GM18517 (cell line): ENCODE measurements around the gene TLCD3B.
"Not testable (repeated sequence)": the region's sequence is repeated elsewhere in the genome, so short reads cannot be mapped to it uniquely, and the experiment has no call there.

ENCODE experiments used
- ATAC-seq: cut with Tn5 transposase; IDR thresholded peaks from one replicate; pipeline ENCODE4 v1.9.1; 2021; ENCODE audit warnings: mild to moderate bottlenecking, moderate library complexity; ENCODE audit not compliant: unreplicated experiment

TLCD3B gene

DNA sequence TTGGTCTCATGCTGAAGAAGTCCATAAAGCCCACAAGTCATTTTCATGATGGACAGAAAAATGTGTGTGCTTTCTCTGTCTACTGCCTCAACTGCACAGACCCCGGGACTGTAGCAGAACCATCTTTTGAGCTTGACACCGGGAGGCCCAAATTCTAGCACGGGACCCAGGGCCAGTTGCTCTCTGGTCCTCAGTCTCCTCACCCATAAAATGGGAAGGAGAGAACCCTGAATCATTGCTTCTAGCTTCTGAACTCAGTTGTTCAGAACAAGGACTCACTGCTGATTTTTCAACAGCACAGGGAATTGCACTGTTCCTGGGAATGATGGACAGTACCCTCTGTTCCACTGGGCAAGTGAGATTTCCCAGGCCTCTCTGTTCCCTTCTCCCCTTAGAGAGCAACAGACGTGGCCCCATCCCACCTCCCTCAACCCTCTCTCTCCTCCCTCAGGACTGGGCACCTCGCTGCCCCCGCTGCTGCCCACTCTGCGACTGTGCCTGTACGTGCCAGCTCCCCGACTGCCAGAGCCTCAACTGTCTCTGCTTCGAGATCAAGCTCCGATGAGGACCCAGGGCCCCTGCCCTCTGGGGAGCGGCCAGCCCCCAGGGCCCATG, 32.3 kb upstream of the TLCD3B start:
- no peak for ATAC-seq

DNA sequence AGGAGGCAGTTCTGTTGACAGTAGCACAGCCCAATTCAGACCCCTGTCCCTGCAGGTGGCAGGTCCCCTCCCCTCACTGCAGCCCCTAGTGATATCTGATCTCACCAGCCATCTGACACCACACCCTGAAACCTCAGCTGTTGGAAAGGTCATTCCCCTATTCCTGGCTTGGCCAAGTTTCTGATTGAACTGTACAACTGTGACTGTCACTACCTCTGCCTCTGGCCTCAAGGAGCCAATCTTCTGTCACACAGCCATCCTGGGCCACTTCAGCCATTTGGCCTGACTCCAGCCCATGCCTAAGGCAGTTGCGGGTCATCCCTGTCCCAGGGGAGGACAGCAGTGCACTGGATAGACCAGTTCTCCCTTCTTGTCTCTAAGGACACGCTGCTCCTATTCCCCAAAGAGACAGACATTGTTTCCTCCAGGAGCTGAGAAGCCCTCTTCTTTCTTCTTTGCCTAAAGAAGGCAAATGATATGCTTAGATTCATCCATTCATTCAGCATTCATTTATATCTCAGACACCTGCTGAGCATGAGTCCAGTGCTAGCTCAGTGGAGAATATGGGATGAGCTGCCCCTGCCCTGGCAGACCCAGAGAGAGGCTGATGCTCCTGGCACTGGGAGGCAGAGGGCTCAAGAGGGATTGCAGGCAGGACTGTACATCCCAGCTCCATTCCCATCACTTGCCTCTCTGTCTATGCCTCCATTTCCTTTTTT, 29.9 kb upstream of the TLCD3B start:
- no peak for ATAC-seq

DNA sequence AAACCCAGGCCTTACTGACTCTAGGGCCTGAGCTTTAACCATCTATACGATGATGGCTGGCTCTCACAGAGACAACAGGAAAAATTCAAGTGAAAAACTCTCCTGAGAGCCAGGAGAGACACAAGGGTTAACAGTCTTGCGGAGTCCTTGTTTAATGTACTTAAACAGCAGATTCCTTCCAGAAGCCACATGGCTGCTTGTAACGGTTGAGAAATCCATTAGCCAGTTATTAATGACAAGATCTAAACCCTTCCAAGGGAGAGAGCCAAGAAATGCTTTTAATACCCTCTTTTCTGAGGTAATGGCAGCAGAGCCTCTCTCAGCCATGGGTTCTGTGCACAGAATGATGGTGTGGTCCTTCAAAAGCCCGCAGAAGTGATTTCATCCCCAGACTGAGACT, 29.3 kb upstream of the TLCD3B start:
- ATAC-seq, result no peak

DNA sequence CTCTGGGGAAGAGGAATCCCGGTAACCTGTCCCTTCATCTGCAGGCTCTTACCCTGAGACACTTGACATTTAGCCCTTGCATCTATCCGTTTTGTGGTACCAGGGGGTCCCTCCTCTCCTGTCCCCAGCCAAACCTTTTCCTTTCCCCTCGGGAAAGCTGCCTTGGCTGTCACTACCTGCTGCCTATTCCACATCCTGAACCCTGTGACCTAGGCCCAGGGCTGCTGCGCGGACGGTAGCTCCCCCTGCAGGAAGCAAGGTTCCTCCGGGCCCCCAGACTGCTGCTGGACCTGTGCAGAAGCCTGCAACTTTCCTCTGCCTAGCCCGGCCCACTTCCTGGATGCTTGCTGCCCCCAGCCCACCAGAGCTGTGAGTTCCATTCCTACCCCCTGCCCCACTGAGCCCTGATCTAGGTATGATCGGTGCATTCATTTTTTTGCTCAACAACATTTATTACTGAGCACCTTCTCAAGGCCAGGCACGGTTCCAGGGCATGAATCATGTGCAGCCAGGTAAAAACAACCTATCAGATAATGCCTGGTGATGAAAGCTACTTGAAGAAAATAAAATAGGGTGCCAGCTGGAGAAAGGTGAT, 24.0 kb upstream of the TLCD3B start:
- ATAC-seq, result no peak

DNA sequence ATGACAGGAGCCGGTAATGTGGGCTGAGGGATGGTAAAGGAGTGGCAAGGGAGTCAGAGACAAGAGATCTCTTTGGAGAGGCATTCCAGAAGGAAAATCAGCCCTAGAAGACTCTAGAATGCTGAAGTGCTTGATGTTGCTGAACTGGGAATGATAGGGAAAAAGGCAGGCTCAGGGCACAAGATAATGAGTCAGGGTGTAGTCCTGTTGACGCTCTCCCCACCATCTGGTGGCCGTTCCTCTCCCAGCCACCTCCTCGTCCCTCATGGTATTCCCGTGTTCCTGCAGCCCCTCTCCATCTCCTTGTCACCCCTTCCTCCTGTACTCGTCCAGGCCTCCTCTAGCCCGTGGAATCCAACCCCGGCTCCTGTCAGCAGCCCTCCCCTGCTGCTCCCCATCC, 23.4 kb upstream of the TLCD3B start:
- no peak for ATAC-seq

DNA sequence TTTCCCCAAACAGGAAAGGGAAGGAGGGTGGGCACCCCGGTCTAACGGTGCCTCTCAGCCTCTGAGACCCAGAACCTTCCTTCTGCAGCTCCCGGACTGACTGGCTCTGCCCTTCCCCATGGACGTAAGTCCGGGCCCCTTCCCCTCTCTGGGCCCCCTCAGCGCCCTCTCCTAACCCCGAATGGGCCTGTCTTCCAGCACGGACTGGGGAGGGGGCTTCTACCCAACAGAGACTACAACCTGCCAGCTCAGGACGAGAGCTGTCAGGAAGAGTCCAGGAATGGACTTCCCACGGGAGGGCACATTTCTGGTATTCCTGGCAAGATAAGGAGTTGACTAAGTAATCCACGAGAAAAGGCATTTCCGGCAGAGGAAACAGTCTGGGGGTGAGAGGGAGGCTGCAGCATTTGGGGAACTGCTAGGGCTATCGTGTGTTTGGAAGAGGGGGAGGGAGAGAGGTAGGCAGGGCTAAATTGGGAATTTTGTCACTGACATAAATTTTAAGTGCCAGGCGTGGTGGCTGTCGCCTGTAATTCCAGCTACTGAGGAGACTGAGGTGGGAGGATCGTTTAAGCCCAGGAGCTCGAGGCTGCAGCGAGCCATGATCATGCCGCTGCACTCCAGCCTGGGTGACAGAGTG, 22.4 kb upstream of the TLCD3B start:
- no peak for ATAC-seq

DNA sequence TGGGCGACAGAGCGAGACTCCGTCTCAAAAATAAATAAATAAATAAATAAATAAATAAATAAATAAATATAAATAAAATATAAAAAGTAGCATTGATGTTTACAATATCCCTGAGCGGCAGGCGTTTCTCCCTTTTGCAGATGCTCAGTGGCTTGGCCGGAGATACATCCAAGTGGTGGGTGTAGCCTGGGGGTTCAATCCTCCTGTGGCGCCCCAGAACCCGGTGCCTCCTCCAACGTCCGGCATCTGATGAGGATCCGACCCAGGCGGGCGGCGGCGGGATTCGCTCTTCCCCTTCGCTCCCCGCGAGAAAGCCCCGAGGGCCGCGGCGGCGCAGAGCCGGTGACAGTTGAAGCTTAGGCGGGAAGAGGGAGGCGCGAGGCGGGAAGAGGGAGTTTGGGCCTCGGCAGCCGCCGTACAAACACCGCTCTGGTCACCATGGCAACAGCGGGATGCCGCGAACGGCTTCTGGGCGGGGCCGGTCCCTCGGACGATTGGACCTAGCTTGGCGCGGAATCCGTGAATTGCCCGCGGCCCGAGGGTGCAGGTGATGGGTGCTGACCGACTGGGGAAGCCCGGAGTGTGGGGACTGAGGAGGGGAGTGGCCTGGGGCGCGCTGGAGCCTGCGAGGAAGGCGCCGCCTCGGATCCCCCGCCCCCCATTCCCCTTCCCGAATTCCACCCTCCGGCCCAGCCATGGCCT, 21.8 kb upstream of the TLCD3B start:
- ATAC-seq, result peak; percentile 54

DNA sequence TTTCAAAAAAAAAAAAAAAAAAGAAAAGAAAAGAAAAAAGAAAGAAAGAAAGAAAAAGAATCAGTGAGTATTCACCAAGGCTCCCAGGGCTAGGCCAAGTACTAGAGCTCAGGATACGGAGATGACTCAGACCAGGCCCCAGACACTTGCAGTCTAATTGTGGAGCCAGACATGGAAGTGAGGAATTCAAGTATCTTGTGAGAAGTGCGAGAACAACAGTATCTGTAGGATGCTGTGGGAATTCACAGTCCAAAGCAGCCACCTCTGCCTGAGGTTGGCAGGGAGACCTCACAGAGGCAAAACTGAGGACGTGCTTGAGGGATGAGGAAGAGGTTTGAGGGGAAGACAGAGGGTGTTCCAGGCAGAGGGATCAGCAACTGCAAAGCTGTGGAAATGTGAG, 20.4 kb upstream of the TLCD3B start:
- ATAC-seq, result no peak

DNA sequence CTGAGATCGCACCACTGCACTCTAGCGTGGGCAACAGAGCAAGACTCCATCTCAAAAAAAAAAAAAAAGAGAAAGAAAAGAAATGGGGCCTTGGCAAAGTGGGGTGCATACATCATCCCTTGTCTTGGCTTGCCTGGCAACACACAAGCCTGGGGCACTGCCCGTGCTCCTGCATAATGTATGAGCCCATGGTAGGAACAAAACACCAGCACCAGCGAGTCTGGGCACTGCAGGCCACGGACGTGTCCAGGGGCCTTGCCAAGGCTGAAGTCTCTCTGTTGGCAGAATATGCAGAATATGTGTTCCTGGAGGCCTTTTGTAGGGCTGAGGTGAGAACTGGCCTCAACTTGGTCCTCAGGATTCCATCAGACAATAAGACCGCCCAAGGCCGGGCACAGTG, 18.8 kb upstream of the TLCD3B start:
- no peak for ATAC-seq

DNA sequence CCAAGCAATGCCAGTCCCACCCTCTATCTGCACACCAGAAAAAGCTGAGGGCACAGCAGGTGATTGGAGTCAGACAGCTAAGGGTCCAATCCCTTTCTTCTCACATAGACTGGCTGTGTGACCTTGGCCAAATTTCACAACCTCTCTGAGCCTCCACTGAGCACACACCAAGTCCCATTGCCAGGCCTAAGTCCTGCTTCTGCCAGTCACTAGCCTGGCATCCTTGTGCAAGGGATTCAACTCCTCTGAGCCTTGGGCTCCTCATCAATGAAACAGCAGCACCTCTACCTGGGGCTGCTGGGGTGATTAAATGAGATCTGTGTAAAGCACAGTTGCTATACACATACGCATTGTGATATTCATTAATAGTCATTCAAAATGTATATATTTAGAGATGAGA, 15.5 kb upstream of the TLCD3B start:
- no peak for ATAC-seq

DNA sequence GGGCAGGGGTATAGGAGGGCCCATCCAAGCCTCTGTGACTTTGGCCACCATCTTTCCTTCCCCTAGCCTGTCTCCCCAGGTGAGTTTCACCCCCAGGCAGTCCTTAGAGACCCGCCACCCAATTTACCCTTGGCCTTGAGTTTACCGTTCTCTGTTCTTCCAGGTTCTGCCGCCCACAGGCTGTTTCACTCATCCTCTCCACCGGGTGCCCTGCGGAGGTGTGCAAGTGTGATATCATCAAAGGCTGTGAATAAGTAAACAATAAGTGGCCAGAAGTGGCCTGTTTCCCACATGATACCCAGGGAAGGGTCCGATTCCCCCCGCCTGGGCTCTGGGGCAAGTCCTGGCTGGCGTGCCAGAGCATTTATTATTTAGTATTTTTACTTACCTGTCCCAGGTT, 15.1 kb upstream of the TLCD3B start:
- no peak for ATAC-seq

DNA sequence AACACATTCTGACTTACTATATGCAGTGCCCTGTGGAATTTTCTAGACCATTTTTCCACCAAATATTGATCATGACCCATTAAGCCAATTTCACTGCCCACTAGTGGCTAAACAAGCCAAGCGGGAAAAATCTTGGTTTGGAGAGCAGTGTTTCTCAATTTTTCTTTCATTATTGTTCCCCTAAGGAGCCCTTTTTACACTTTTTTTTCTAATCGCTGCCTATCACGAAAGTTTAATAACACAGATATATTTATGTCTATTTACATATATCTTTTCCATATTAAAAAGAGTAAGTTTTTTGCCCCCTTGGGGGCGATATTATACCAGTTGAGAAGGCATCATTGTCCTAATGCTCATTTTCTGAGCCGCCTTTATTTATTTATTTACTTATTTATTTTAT, 10.8 kb upstream of the TLCD3B start:
- ATAC-seq, result no peak

DNA sequence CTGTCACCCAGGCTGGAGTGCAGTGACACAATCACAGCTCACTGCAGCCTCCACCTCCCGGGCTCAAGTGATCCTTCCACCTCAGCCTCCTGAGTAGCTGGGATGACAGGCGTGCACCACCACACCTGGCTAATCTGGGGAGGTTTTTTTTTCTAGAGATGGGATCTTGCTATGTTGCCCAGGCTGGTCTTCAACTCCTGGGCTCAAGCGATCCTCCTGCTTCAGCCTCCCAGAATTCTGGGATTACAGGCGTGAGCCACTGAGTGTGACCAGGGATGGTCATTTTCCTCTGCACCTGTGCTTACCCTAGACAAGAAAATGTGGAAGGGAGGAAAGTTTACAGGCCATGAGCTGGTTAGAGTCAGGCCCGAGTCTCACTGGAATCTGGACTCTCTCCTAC, 9.6 kb upstream of the TLCD3B start:
- ATAC-seq, result not testable (repeated sequence)

DNA sequence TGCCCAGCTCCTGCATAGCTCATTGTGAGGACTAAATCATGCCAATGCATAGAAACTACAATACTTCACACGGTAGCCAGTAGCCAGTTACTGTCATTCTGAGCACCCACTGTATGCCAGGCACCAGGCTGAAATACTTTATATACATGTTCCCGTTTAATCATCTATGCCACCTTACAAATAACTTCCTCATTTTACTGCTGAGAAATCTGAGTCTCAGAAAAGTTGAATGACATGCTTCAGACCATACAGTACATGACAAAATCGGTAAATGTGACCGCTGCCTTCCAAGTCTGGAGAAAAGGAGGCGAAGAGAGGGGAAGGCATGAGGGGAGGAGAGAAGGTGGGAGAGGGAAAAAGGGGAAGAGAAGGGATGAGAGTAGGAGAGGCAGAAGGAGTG, 9.2 kb upstream of the TLCD3B start:
- no peak for ATAC-seq

DNA sequence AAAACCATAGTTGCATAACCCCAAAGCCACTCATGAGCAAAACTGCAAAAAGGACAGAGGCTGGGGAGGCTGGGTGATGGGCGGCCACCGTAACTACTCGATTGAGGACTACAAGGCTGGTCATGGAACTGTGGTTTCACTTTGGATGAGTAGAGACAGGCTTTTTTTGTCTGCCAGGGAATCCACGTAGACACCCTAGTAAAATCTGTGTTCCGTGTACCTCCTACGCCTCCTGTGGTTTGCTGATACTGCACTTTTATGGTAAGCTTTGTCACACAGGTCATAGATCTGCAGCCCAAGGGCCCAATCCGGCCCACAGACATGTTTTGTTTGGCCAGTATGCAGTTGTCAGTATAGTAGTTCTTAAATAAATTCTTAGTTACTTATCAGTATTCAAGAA, 2.2 kb upstream of the TLCD3B start:
- no peak for ATAC-seq

DNA sequence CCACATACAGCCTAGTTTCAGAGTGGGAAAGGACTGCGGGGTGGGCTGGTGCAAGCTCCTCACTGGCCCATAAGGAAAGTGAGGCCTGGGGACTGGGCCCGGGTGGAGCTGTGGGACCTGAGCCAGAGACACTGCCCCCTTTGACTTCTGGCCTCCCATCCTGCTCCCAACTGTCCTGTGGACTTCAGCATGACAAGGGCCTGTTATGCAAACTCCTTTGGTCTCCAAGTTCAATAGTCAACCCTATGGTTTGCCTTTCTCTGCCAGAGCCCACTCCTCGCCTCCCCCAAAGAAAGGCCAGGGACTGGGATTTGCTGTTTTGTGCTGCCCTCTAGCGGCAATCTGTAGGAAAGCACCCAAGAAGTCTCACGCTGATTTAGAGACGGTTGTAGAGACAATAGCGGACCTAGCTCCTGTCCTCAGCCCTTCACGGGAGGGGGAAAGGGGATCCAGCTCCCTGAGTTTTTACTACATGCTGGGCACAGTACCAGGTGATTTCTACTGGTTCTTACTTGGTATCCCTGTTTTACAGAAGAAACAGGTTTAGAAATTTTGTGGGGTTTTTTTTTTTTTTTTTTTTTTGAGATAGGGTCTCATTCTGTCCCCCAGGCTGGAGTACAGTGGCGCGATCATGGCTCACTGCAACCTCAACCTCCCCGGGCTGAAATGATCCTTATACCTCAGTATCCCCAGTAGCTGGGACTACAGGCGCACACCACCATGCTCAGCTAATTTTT, 1.2 kb upstream of the TLCD3B start:
- ATAC-seq, result no peak

DNA sequence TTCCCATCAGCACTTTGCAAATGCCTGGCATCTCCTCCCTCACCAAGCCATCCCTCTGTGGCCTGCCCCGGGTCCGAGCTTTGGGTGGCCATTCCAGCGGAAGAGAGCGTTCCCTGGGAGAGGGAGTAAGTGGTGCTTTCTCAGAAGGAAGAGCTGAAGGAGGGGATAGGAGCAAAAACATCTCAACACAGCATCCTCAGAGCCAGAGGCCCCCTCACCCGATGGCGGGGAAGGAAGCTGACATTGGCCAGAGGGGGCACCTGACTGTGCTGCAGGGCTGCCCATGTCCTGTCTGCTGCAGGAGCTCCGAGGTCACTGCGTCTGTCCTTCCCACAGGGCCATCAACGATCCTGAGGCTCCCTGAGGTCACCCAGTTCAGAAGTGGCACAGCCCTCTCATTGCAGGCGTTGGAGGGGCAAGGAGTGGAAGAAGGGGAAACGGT, 427 bp upstream of the TLCD3B start:
- no peak for ATAC-seq

DNA sequence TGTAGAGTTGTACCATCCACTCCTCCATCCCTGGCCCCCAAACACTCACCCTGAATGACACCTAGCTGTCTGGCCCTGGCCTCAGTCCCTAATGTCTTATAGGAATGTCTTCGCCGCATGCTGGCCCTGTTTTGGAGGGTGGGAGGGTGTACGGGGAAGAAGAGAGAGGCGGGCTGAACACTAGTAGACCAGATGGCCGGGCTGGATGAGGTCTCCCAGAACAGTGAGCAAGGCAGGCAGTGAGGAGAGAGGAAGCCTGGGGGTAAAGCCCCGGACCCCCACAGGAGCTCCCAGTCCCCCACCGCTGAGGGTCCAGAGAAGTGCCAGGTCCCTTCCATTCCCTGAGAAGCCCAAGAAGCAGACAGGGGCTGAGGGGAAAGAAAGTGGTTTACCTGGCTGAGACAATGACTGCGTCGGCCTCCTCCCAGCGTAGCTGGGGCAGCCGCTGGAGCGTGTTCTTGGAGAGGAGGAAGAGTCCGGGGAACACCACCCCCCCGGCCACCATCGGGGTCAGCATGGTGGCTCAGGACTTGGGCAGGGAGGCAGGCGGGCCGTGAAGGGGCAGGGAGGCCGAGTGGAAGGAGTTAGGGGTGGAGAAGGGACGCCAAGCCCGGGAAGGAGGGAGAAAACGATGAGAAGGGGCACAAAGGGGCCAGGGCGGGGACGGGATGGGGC, 923 bp downstream of the TLCD3B start:
- no peak for ATAC-seq

DNA sequence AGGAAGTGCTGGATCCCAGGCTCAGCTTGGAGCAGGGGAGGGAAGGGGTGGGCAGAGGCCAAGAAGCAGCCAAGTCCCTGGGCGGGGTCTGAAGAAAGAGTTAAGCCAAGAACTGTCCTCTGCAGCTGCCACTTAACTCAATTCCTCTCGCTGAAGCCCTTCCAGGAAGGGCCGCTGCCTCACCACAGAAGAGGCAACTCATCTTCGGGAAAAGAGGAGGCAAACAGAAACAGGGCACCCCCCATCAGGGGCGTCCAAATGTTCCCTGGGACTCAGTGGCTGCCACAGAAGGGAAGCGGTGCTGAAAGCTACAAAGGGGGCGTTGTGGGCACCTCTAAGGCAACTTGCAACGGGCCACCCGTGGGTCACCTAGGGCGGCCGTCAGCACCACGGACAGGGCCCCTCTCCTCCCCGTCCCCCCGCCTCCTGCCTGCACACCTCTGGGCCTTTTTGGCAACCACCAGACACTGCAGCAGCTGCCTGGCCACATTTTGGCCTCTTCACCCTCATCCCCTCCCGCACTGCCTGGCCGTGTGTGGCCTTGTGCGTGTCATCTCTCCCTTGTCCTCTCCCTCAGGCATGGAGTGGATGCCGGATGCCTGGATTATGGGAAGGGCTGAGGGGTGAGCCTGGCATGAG, 2.5 kb downstream of the TLCD3B start:
- no peak for ATAC-seq
